Measurements from ENCODE around the gene SNAPIN.
"Not testable (repeated sequence)": the region's sequence is repeated elsewhere in the genome, so short reads cannot be mapped to it uniquely, and the experiment has no call there.

SNAPIN gene

DNA sequence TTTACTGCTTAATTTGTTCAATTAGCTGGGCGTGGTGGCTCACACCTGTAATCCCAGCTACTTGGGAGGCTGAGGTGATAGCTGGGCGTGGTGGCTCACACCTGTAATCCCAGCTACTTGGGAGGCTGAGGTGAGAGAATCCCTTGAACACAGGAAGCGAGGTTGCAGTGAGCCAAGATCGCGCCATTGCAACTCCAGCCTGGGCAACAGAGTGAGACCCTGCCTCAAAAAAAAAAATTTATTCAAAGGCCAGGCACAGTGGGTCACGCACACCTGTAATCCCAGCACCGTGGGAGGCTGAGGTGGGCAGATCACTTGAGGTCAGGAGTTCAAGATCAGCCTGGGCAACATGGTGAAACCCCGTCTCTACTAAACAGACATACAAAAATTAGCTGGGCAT lies 10.2 kb downstream of the SNAPIN start:
- WGBS, 2 donors (ENCODE audit: extremely low coverage in 2 of 2, insufficient read length in 2 of 2, insufficient replicate concordance in 1 of 2), result no CpG with 5 or more reads among the region's 8 CpGs
- not testable (repeated sequence) for H3K4me2 ChIP-seq (ENCODE audit: insufficient read depth, low read length, poor library complexity, severe bottlenecking); H3K4me3 ChIP-seq (ENCODE audit: low read length in 2 of 2)

DNA sequence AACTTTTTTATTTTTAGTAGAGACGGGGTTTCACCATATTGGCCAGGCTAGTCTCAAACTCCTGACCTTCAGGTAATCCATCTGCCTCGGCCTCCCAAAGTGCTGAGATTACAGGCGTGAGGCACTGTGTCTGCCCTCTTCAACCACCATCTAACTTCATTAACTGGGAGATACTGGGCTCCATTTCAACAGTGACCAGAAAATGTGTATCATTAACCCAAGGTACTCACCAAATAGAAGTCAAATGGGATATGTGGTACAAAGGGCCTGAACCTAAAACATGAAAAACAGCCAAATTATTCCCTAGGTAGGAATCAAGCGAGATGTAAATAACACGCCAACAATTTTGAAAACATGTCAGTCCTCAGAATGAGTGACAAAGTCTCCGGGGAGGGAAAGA lies 11.1 kb downstream of the SNAPIN start:
- Histone ChIP-seq H3K4me3 (ENCODE audit: low read length in 2 of 2) (peak overlapping the region; percentile 92 to 98), H3K4me1 (ENCODE audit: control insufficient read depth in 2 of 2, insufficient read depth in 1 of 2, low read depth in 1 of 2, low read length in 2 of 2) (peaks cover 3 to 9% of the 10 kb centered on the region in 2 donors), H3K9ac (ENCODE audit: low read depth, low read length, poor library complexity) (no peak overlapping the region), H3K4me2 (ENCODE audit: insufficient read depth, low read length, poor library complexity, severe bottlenecking) (peak overlapping the region; percentile 85), H2AK5ac (ENCODE audit: low read depth, low read length) (no peak overlapping the region), H3K4ac (ENCODE audit: low read length) (no peak overlapping the region), H3K23ac (ENCODE audit: low read depth, low read length, poor library complexity) (no peak overlapping the region), H3K79me1 (ENCODE audit: low read depth, low read length) (peaks cover 3% of the 10 kb centered on the region), H3K14ac (ENCODE audit: low read length) (no peak overlapping the region), H2BK5ac (ENCODE audit: low read length) (no peak overlapping the region), H2BK120ac (ENCODE audit: low read depth, low read length) (no peak overlapping the region), H3K18ac (ENCODE audit: low read length) (no peak overlapping the region), H3K36me3 (replicated peaks in 1 of 2; ENCODE audit: control insufficient read depth in 2 of 2, insufficient read depth in 2 of 2, low read length in 2 of 2) (peaks cover 36 to 56% of the 10 kb centered on the region in 2 donors), H2BK12ac (ENCODE audit: low read length) (no peak overlapping the region), H2AFZ (ENCODE audit: low read length) (no peak overlapping the region), H2BK15ac (ENCODE audit: low read length) (no peak overlapping the region), H4K91ac (ENCODE audit: low read depth, low read length, poor library complexity) (no peak overlapping the region), H3K27me3 (ENCODE audit: control insufficient read depth in 3 of 3, insufficient read depth in 3 of 3, low read depth in 1 of 3, low read length in 3 of 3) (no peaks in the 10 kb centered on the region), H3K27ac (replicated peaks; ENCODE audit: low read length) (no peak overlapping the region), H3K9me3 (replicated peaks in 1 of 2; ENCODE audit: control insufficient read depth in 2 of 2, insufficient read depth in 1 of 2, low read depth in 1 of 2, low read length in 2 of 2) (no peaks in the 10 kb centered on the region), H4K8ac (ENCODE audit: low read depth, low read length) (no peak overlapping the region)
- DNase-seq (ENCODE audit: low spot score), result no peak
- no CpG with 5 or more reads among the region's 6 CpGs for WGBS, 2 donors (ENCODE audit: extremely low coverage in 2 of 2, insufficient read length in 2 of 2, insufficient replicate concordance in 1 of 2)

More for the DNA sequence above, 10.2 kb downstream of the SNAPIN start:
- not testable (repeated sequence) for H4K8ac ChIP-seq (ENCODE audit: low read depth, low read length); H2AK5ac ChIP-seq (ENCODE audit: low read depth, low read length); H3K27ac ChIP-seq (replicated peaks; ENCODE audit: low read length); DNase-seq (ENCODE audit: low spot score); H3K14ac ChIP-seq (ENCODE audit: low read length); H3K9me3 ChIP-seq (replicated peaks in 1 of 2; ENCODE audit: control insufficient read depth in 2 of 2, insufficient read depth in 1 of 2, low read depth in 1 of 2, low read length in 2 of 2); H2AFZ ChIP-seq (ENCODE audit: low read length); H3K79me1 ChIP-seq (ENCODE audit: low read depth, low read length); H3K23ac ChIP-seq (ENCODE audit: low read depth, low read length, poor library complexity); H2BK15ac ChIP-seq (ENCODE audit: low read length); H2BK5ac ChIP-seq (ENCODE audit: low read length); H2BK120ac ChIP-seq (ENCODE audit: low read depth, low read length); H3K27me3 ChIP-seq (ENCODE audit: control insufficient read depth in 3 of 3, insufficient read depth in 3 of 3, low read depth in 1 of 3, low read length in 3 of 3); H3K18ac ChIP-seq (ENCODE audit: low read length); H4K91ac ChIP-seq (ENCODE audit: low read depth, low read length, poor library complexity); H3K4ac ChIP-seq (ENCODE audit: low read length); H3K4me1 ChIP-seq (ENCODE audit: control insufficient read depth in 2 of 2, insufficient read depth in 1 of 2, low read depth in 1 of 2, low read length in 2 of 2); H3K9ac ChIP-seq (ENCODE audit: low read depth, low read length, poor library complexity); H2BK12ac ChIP-seq (ENCODE audit: low read length)
- peaks cover 42 to 65% of the 10 kb centered on the region in 2 donors for H3K36me3 ChIP-seq (replicated peaks in 1 of 2; ENCODE audit: control insufficient read depth in 2 of 2, insufficient read depth in 2 of 2, low read length in 2 of 2)

DNA sequence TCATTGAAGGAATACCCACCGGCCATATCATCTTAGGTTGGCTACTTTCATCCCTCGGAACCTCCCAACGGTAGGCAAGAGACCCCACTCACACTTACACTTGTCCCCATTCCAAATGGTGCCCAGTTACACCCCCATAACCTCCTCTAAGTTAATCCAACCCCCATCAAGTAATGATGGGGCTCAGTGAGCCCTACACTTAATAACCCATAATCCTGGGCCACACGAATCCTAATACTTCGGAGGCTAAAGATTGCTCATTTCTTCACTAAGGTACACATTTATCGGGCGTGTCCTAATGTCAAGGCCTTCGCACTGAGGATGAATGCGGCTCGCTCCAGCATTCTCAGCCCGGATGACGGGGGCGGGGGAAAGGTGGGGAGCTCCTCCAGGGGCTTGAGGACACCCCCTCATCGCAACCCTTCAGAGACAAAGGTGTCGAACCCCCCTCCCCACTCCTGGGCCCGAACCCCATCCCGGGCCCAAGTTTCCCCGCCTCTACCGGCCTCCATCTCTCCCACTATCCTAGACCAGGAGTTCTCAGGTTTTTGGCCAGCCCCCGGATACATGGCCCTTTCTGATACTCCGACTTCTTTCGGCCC lies 11.9 kb downstream of the SNAPIN start:
- H3K27ac ChIP-seq (replicated peaks; ENCODE audit: low read length), result no peak overlapping the region
- DNase-seq (ENCODE audit: low spot score), result no peak
- H2AFZ ChIP-seq (ENCODE audit: low read length), result peak overlapping the region; percentile 57
- no peak overlapping the region for H4K8ac ChIP-seq (ENCODE audit: low read depth, low read length)
- no peaks in the 10 kb centered on the region for H3K9me3 ChIP-seq (replicated peaks in 1 of 2; ENCODE audit: control insufficient read depth in 2 of 2, insufficient read depth in 1 of 2, low read depth in 1 of 2, low read length in 2 of 2)
- H2BK5ac ChIP-seq (ENCODE audit: low read length), result peak overlapping the region; percentile 1
- no peak overlapping the region for H2BK15ac ChIP-seq (ENCODE audit: low read length)
- no CpG with 5 or more reads among the region's 22 CpGs for WGBS, 2 donors (ENCODE audit: extremely low coverage in 2 of 2, insufficient read length in 2 of 2, insufficient replicate concordance in 1 of 2)
- H3K14ac ChIP-seq (ENCODE audit: low read length), result no peak overlapping the region
- peaks cover 3% of the 10 kb centered on the region for H3K79me1 ChIP-seq (ENCODE audit: low read depth, low read length)
- peak overlapping the region; percentile 99 for H2AK5ac ChIP-seq (ENCODE audit: low read depth, low read length)
- peak overlapping the region; percentile 93 for H3K9ac ChIP-seq (ENCODE audit: low read depth, low read length, poor library complexity)
- peaks cover 31 to 48% of the 10 kb centered on the region in 2 donors for H3K36me3 ChIP-seq (replicated peaks in 1 of 2; ENCODE audit: control insufficient read depth in 2 of 2, insufficient read depth in 2 of 2, low read length in 2 of 2)
- no peak overlapping the region for H2BK120ac ChIP-seq (ENCODE audit: low read depth, low read length)
- no peak overlapping the region for H4K91ac ChIP-seq (ENCODE audit: low read depth, low read length, poor library complexity)
- H3K4me3 ChIP-seq (ENCODE audit: low read length in 2 of 2), result peak overlapping the region; percentile 92 to 98
- H3K27me3 ChIP-seq (ENCODE audit: control insufficient read depth in 3 of 3, insufficient read depth in 3 of 3, low read depth in 1 of 3, low read length in 3 of 3), result no peaks in the 10 kb centered on the region
- peak overlapping the region; percentile 18 for H3K23ac ChIP-seq (ENCODE audit: low read depth, low read length, poor library complexity)
- H3K18ac ChIP-seq (ENCODE audit: low read length), result peak overlapping the region; percentile 79
- peaks cover 3 to 9% of the 10 kb centered on the region in 2 donors for H3K4me1 ChIP-seq (ENCODE audit: control insufficient read depth in 2 of 2, insufficient read depth in 1 of 2, low read depth in 1 of 2, low read length in 2 of 2)
- H2BK12ac ChIP-seq (ENCODE audit: low read length), result no peak overlapping the region
- H3K4ac ChIP-seq (ENCODE audit: low read length), result peak overlapping the region; percentile 26
- peak overlapping the region; percentile 85 for H3K4me2 ChIP-seq (ENCODE audit: insufficient read depth, low read length, poor library complexity, severe bottlenecking)

DNA sequence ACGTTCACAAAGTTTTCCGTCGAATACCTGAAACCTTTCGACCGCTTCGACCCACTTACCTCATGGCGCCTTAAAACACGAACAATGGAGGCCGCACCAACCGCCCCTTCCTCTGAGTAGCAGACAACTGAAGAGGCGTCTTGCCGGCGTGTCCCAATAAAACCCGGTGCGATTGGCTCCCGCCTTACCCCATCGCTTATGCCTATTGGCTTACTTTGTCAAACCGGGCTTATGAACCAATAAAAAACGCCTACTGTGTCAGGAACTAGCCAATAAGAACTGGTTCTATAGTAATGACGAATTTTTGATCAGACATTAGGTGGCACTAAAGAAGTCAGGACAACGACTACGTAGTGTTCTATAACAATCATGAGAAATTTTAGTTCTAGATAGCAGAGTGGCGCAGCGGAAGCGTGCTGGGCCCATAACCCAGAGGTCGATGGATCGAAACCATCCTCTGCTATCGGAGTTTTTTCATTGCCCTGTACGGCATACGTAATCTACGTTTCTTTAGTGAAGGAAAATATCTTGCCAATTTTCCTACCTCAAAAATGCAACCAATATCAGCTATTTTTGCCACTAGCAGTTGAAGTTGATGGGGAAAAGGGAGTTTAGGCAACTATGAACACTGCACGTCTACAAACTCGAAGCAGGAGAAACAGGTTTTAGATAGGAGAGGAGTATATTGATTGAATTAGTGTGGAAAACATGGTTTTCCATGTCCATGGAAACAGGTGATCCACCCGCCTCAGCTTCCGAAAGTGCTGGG lies 12.5 kb downstream of the SNAPIN start, which contains the start of gene ILF2:
Gene ILF2 (minus strand): TSS at position 135 of the 769 bp plus-strand sequence. CDS start 71 bp downstream, at position 64.
- Histone ChIP-seq H3K79me1 (ENCODE audit: low read depth, low read length) (peaks cover 3% of the 10 kb centered on the region), H3K18ac (ENCODE audit: low read length) (peak within 1 kb of the TSS; percentile 79), H3K9ac (ENCODE audit: low read depth, low read length, poor library complexity) (peak within 1 kb of the TSS; percentile 93), H3K4ac (ENCODE audit: low read length) (peak within 1 kb of the TSS; percentile 26), H4K8ac (ENCODE audit: low read depth, low read length) (no peak within 1 kb of the TSS), H3K4me3 (ENCODE audit: low read length in 2 of 2) (peak within 1 kb of the TSS; percentile 92 to 98), H3K4me2 (ENCODE audit: insufficient read depth, low read length, poor library complexity, severe bottlenecking) (peak within 1 kb of the TSS; percentile 85), H3K36me3 (replicated peaks in 1 of 2; ENCODE audit: control insufficient read depth in 2 of 2, insufficient read depth in 2 of 2, low read length in 2 of 2) (peaks cover 28 to 41% of the 10 kb centered on the region in 2 donors), H4K91ac (ENCODE audit: low read depth, low read length, poor library complexity) (no peak within 1 kb of the TSS), H3K9me3 (replicated peaks in 1 of 2; ENCODE audit: control insufficient read depth in 2 of 2, insufficient read depth in 1 of 2, low read depth in 1 of 2, low read length in 2 of 2) (no peaks in the 10 kb centered on the region), H2AK5ac (ENCODE audit: low read depth, low read length) (peak within 1 kb of the TSS; percentile 99), H2BK15ac (ENCODE audit: low read length) (no peak within 1 kb of the TSS), H2BK5ac (ENCODE audit: low read length) (peak within 1 kb of the TSS; percentile 1), H2AFZ (ENCODE audit: low read length) (peak within 1 kb of the TSS; percentile 86), H3K23ac (ENCODE audit: low read depth, low read length, poor library complexity) (peak within 1 kb of the TSS; percentile 18), H3K27ac (replicated peaks; ENCODE audit: low read length) (peak within 1 kb of the TSS; percentile 73), H3K4me1 (ENCODE audit: control insufficient read depth in 2 of 2, insufficient read depth in 1 of 2, low read depth in 1 of 2, low read length in 2 of 2) (peaks cover 3 to 9% of the 10 kb centered on the region in 2 donors), H3K27me3 (ENCODE audit: control insufficient read depth in 3 of 3, insufficient read depth in 3 of 3, low read depth in 1 of 3, low read length in 3 of 3) (no peaks in the 10 kb centered on the region), H3K14ac (ENCODE audit: low read length) (no peak within 1 kb of the TSS), H2BK120ac (ENCODE audit: low read depth, low read length) (no peak within 1 kb of the TSS), H2BK12ac (ENCODE audit: low read length) (no peak within 1 kb of the TSS)
- peak; percentile 100 for DNase-seq (ENCODE audit: low spot score)
- no CpG with 5 or more reads among the region's 35 CpGs for WGBS, 2 donors (ENCODE audit: extremely low coverage in 2 of 2, insufficient read length in 2 of 2, insufficient replicate concordance in 1 of 2)

Data from neuronal stem cell (in vitro differentiated cells).